HG03103 (cell line): ENCODE results near the gene ARHGEF7.

Experiments
- ATAC-seq: cut with Tn5 transposase; IDR thresholded peaks from one replicate; pipeline ENCODE4 v1.9.1; 2021; ENCODE audit warnings: low read depth; ENCODE audit not compliant: unreplicated experiment

The ARHGEF7 gene

DNA sequence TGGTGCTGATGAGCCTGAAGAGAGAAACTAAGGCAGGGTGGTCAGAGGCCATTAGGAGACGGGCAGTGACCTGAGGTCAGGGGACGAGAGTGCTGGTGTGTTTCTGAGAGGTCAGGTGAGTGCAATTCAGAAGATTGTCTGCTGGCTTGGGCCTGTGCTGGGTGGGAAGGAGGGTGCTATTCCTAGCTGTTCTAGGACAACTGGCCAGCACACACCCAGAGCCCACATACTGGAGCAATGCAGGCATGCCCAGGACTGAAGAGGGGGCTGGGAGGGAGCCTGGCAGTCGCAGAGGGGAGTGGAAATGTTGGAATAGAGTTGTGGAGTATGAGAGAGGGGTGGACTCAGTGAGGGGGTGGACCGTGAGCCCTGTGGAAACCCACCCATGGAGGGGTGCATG is 16.5 kb downstream of the ARHGEF7 start:
- no peak for ATAC-seq

DNA sequence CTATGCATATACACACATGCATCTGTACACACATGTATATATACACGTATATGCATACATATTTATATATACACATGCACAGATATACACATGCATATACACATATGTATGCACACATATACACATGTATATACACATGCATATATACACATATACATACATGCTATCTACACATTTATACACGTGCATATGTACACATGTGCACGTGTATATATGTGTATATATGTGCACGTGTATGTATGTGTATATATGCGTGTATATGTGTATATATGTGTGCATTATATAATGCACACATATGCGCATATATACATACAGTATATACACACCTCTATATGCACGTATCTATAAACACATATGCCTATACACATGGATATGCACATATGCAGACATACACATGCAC is 17.8 kb downstream of the ARHGEF7 start:
- ATAC-seq, result no peak

DNA sequence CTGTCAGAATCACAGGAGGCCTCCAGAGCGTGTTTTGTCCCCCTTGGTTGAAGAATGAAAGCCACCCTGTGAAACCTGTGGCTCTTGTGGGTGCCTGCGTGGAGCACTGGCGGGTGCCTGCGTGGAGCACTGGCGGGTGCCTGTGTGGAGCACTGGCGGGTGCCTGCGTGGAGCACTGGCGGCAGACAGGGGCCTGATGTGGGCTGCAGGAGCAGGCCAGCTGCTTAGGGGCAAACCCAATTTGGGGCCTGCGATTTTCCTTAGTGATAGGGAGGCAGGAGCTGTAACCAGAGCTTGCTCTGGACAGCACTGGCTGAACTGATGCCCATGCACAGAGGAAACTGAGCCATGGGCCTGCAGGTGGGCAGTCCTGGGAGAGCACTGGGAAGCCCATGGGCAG is 24.3 kb downstream of the ARHGEF7 start:
- ATAC-seq, result no peak

DNA sequence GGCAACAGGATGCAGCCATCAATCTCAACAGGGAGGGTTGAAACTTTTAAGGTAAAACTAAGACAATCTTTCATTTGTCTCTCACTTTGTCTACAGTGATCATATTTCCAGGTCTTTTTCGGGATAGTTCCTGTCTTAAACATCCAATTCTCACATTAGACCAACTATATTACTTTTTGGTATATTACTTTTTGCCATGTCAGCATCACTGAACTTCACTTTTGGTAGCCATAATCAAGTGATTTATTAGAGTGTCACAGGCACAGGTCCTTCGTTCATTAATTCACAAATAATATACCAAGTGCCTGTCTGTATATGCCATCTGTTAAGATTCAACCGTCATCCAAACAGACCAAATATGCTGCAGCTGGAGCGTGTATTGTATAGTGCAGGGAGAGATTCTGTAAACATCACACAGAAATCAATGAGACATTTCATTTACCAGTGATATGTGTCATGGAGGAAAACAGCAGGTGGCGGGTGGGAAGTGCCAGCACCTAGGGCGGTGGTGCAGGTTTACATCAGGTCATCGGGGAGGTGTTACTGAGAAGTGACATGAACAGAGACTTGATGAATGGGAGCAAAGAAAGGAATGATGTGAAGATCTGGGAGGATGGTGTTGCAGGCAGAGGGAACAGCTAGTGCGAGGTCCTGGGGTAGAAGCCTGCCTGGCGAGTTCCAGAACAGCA is 24.9 kb downstream of the ARHGEF7 start:
- no peak for ATAC-seq

DNA sequence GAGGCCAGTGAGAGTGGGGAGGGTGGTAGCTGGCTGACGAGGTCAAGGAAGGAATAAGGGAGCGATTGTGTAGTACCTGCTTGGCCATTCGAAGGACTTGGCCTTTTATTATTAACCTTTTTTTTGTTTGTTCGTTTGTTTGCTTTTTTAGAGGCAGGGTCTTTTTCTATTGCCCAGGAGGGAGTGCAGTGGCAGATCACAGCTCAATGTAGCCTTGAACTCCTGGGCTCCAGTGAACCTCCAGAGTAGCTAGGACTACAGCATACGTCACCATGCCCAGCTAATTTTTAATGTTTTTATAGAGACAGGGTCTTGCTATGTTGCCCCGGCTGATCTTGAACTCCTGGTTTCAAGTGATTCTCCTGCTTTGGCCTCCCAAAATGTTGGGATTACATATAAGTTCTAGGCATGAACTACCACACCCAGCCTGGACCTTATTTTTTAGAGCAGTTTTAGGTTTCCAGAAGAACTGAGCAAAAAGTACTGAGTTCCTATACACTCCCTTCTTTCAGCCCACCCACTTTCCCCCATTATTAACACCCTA is 25.5 kb downstream of the ARHGEF7 start:
- ATAC-seq, result no peak

DNA sequence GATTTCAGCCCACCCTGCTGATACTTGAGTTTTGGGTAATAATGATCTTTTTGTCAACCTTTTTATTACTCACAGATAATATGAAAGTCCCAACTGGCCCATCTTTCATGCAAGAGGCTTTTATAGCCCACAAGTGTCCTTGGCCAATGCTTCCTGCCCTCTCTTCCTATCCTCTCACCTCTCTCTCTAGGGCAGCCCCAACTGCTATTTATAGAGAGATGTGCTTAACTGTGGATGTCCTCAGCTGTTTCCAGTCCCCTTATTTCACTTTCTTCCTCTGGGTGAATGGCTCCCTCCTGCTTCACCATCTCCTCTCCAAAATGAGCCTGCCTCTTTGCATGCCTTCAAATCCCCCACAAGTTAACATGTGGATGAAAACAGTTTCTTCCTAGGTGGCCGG is 27.4 kb downstream of the ARHGEF7 start:
- ATAC-seq, result no peak

DNA sequence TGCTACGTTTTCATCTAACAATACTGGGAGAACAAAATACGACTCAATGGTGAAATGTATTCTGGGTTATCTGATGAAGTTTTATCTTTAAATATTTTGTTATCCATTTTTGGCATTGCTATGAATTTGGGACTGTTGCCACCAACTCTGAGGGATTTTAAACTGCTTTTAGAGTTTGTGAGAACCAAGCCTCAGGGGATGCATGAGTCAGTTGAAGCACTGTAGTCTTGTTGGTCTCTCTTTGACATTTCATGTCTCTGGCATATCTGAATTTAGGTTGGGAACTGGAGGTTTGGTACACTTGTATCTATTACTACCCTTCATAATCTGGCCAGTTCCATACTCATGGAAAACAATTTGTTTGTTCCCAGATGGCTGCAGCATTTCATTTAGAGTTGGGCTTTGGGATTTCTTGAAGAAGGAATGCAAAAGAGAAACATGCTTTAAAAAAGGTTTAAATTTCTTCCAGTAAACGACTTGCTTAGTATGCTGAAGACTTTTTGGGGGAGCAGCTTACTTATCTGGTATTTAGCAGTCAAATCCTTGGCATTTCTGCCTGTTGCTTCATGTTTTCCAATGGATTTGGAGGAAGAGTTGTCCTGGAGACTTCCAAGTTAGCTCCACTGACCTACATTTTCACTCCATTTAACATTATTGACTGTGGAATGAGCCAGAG is 28.9 kb downstream of the ARHGEF7 start:
- ATAC-seq, result no peak

DNA sequence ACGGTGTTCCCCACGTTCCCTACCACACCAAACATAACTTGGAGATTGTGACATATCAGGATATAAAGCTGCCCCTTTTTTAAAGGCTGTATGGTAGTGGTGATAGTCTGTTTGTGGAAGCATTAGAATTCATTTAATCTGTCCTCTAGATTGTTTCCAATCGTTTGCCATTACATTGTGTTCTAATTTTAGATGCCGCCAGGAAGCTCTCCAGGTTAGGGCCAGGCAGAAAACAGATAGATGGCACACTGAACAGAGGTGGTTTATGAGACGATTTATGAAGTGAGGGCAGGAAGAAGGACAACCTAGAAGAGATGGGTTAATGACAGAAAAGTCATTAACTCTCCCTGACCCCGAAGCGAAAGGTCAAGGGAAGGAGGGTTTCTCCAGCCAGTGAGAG is 30.0 kb downstream of the ARHGEF7 start:
- ATAC-seq, result no peak

DNA sequence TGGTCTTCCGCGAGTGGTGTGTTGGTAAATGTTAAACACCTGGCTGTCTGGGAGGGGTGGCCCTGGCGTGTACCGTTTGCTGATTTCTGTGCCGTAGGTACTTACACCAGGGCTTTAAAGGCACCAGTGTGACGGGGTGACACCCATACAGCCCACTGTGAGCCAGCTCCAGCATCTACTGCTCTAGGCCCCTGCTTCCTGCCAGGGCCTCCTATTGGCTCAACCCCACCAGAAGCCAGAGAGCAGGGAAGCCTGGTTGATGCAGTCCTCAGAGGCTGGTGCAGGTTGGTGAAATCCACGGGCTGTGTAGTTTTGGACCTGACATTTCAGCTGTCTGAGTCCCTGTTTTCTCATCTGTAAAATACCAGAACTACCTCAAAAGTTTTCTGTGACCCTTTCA is 30.4 kb downstream of the ARHGEF7 start:
- ATAC-seq, result no peak

DNA sequence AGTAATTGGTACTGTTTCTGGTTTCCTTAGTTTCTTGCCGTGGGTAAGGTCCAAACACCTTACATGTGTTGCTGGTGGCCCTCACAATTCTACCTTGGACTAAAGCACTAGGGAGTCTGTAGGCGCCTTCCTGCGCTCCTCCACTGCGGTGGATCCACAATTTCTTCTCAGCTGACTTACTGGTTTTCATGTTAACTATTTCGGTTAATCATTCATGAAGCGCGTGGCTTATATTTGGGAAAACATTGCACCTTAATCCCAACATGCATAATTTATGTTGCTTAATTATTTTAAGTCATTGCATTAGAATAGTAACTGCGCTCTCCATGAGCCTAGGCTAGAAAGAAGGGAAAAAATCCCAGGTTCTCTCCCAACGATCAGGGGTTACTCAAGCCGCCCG is 37.7 kb downstream of the ARHGEF7 start:
- no peak for ATAC-seq

DNA sequence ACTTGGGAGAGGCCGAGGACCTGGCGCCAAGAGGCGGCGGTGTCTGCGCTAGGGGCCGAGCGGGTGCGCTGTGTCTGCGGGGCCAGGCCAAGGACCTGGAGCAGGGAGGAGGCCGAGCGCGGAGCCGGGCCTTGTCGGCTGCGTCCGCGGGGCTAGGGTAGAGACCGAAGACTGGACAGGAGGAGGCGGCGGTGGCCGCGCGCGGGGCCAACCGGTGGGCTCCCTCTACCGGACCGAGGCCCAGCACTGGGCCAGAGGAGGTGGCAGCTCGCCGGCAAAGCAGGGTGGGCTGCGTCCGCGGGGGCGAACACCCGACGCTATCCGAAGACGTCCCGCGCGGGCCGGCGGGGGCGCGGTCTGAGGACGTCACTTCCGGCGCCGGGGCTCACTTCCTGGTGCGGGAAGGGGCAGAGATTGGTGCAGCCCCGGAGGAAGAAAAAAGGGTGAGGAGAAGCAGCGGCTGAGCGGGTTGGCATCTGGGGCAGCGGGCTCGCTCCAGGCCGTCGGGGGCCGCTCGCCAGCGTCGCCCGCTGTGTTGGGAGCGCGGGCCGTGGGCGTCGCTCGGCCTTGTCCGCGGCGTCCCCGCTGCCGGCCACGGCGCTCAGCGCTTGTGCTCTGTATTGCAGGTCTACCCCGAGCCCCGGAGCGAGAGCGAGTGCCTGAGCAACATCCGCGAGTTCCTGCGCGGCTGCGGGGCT is 38.3 kb downstream of the ARHGEF7 start:
- peak; percentile 88 for ATAC-seq

DNA sequence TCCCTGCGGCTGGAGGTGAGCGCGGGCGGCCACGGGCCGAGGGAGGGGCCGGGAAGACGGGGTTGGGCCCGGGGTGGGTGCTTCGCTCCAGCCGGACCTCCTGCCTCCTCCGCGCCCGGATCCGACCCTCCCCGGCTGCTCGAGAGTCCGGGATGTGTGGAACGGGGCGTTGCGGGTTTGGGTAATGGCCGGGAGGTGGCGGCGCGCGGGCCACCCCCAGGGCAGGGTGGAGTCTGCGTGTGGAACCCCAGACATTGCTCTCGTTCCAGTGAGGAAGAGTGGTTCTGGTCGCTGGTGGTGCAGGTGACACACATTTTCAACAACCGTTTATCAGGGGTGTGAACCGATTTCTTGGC is 38.8 kb downstream of the ARHGEF7 start:
- ATAC-seq, result peak; percentile 36

DNA sequence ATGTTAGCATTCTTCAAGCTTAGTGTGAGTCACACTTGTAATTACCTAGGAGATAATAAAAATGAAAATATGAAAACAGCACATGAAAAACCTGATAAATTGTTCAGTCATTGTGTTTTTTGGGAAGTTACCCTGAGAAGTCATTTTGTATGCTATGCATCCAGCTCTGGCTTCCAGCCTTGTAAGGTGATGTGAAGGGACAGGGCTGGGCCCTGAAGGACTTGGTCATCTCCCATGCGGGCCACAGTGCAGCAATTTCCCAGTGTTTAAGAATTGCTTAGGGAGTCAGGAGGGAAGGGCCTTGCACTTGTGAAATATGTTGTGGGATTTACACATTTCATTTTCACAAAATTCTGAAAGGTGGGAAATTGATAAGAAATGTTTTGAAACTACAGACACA is 41.3 kb downstream of the ARHGEF7 start:
- no peak for ATAC-seq

DNA sequence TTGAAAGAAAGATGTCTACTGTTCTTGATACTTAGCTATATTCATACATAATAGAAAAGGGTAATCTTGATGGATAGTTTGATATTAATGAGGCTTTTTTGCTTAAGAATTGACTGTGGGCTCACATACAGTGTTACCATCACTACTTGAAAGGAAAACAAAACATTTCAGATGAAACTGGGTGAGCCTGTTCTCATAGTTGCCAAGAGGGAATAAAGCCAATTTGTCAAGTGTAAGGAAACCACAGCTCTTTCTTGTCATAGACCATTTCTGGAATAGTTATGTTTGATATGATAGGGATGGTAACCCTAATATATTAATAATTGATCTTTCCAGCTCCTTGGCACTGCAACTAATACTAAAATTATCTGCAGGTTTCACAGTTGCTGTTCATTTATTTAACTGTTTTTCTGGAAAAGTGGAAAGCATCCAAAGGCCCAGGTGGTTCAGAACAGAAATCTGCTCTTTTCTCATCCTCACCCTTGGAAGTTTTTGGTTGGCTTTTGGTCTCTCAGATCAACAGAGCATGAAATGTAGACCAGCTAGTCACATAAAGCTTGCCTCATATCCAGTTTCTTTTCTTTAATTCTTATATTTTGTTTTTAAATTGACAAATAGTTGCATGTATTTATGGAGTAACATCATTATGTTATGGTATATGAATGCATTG is 43.2 kb downstream of the ARHGEF7 start:
- ATAC-seq, result no peak

DNA sequence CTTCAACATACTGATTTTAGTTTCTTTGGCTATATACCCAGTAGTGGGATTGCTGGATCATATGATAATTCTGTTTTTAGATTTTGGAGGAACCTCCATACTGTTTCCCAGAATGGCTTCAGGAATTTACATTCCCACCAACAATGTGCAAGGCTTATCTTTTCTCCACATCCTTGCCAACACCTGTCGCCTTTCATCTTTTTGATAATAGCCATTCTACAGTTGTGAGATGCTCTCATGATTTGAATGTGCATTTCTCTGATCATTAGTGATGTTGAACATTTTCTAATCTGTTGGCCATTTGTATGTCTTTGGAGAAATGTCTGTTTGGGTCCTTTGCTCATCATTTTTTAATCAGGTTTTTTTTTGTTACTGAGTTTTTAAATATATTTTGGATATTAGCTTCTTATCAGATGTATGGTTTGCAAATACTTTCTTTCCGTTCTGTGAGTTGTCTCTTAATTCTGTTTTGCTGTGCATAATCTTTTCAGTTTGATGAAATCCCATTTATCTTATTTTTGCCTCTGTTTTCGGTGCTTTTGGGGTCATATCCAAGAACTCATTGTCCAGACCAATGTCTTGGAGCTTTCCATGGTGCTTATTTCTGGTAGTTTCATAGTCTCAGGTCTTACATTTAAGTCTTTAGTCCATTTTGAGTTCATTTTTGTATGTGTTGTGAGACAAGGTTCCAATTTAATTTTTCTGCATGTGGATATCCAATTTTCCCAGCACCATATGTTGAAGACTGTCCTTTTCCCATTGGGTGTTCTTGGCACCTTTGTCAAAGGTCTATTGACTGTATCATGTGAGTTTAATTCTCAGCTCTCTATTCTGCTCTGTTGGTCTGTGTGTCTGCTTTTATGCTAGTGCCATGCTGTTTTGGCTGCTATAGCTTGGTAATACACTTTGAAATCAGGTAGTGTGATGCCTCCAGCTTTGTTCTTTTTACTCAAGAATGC is 44.5 kb downstream of the ARHGEF7 start:
- no peak for ATAC-seq

DNA sequence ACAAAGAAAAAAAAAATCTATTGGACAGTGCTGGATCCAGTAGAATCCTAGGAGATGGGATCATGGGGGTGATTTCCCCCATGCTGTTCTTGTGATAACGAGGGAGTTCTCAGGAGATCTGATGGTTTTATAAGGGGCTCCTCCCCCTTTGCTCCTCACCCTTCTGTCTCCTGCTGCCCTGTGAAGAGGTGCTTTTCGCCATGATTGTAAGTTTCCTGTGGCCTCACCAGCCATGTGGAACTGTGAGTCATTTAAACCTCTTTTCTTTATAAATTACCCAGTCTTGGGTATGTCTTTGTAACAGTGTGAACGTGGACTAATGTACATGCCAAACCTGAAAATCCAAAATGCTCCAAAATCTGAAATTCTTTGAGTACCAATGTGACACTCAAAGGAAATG is 45.5 kb downstream of the ARHGEF7 start:
- ATAC-seq, result no peak

DNA sequence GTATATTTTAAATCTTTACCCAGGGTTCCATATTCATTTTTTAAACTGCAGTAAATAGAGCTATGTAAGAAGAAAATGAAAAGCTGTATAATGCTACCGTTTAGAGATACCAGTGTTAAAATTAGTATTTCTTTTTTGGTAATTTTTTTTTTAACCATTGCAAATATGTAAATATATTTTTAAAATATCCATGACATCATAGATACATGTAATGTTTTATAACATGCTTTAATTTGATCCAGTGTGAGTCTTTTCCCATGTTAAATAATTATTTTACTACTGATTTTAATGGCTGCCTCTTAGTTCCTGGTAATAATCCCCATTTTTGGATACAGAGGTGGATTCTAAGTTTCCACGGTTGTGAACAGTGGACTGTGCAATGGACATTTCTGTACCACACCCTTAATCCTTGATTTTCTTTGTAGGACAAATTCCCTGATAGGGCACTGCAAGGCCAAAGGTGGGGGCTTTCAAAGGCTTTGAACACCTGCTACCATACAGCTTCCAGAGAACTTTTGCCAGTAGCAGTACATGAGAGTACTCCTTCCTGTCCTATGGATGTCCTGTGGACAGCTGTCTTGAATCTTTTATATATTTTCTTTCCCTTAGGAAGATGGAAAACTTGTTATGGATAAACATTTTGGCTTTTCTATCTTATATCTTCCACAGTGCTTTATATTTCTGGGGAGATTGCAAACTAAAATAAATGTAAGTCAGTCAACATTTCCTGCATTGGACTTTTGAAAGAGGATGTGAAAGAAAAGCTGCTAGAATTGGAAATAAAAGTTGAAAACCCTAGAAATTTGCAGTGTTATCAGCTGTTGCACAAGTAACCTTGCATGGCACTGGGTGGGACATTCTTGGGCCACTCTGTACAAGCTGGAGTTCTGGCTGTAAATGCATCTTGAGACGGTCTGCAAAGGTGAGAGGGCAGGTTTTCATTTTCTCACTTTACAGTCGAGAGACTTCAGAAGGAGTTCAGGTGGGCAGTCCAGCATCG is 46.8 kb downstream of the ARHGEF7 start:
- peak; percentile 36 for ATAC-seq

DNA sequence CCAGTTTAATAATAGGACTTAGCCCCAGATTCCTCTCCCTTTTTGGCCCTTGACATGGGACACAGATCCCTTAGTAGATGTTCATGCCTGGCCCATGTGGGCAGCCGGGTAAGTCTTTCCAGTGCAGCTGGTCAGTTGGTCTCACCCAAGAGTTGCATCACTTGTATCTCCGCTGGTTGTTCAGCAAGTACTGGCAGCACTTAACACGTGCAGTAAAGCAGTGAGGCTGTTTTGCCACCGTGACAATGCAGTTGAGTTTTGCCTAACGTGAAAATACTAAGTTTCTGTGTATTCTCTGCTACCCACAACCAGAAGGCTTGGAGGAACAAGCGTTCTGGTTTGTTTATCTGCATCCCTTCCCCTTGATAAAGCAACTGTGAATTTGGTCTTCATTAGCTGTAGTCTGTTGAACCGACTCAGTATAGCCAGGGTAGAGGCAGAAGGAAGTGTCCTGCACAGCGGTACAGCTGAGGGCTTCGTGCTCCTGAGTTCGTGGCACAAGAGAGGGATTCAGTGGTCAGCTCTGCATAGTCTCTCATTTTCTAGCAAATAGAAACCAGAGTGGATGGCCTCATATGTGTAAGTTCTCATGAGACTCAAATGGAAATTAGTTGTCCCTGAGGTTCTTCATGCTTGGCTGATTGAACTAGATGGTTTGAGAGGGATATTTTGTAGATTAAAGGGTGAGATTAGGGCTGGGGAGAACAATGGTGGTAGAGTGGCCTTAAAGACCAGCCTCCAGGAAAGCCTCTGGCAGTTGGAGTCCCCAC is 50.3 kb downstream of the ARHGEF7 start:
- ATAC-seq, result peak; percentile 39
